Omental fat pad (tissue), 4 donors: Measurements from ENCODE around the gene ADGRL3. TPM values are rescaled to one million over a fixed set of nuclear protein-coding genes. Genes with fewer than 3 reads are reported as not detected.

ENCODE experiments used
- ATAC-seq: fragments of 150-250 bp; one replicate; pipeline ENCODE4 v1.9.1; 2016; ENCODE audit warnings: mild to moderate bottlenecking, moderate library complexity; ENCODE audit not compliant: low FRiP score
- DNase-seq: peaks from one replicate; pipeline ENCODE4 v3.0.0-alpha.2; 2019; ENCODE audit warnings: low spot score
- total RNA-seq, 4 donors: library from RNA; depleted of rRNA; stranded (reverse); fragments of >200 nt; gene quantifications; one replicate each; pipeline ENCODE4 v1.1.0, GENCODE V29; 2016
- TF ChIP-seq, protein P1 (sequence below), 3 donors: fragments of 450-650 bp; IDR thresholded peaks; one replicate each; pipeline ENCODE4 v1.5.1; 2016 to 2017; ENCODE audit warnings: antibody characterized with exemption in 3 of 3, mild to moderate bottlenecking in 3 of 3, moderate library complexity in 2 of 3

ADGRL3 gene
- total RNA-seq, 4 donors from 2014 or later: 2.5 to 16.4 (median 4.6) TPM

- TF ChIP-seq, protein P1, sequence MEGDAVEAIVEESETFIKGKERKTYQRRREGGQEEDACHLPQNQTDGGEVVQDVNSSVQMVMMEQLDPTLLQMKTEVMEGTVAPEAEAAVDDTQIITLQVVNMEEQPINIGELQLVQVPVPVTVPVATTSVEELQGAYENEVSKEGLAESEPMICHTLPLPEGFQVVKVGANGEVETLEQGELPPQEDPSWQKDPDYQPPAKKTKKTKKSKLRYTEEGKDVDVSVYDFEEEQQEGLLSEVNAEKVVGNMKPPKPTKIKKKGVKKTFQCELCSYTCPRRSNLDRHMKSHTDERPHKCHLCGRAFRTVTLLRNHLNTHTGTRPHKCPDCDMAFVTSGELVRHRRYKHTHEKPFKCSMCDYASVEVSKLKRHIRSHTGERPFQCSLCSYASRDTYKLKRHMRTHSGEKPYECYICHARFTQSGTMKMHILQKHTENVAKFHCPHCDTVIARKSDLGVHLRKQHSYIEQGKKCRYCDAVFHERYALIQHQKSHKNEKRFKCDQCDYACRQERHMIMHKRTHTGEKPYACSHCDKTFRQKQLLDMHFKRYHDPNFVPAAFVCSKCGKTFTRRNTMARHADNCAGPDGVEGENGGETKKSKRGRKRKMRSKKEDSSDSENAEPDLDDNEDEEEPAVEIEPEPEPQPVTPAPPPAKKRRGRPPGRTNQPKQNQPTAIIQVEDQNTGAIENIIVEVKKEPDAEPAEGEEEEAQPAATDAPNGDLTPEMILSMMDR (IDR thresholded peaks at IDR 0.05): no peak
- no peak for ATAC-seq
- DNase-seq: no peak
Observed at GRCh38 chr4:61521451-61521850, 321.3 kb downstream of the ADGRL3 start.

GRCh38 chr4:61522312-61522711 is 322.2 kb downstream of the ADGRL3 start:
- TF ChIP-seq, protein P1 (IDR thresholded peaks at IDR 0.05): no peak
- no peak for DNase-seq
- ATAC-seq: no peak

GRCh38 chr4:61527888-61528287 is 327.8 kb downstream of the ADGRL3 start:
- DNase-seq: no peak
- TF ChIP-seq, protein P1 (IDR thresholded peaks at IDR 0.05): no peak
- no peak for ATAC-seq

- no peak for DNase-seq
- no peak for ATAC-seq
- TF ChIP-seq, protein P1 (IDR thresholded peaks at IDR 0.05): no peak
Observed at GRCh38 chr4:61528595-61528994, 328.5 kb downstream of the ADGRL3 start.

DNA sequence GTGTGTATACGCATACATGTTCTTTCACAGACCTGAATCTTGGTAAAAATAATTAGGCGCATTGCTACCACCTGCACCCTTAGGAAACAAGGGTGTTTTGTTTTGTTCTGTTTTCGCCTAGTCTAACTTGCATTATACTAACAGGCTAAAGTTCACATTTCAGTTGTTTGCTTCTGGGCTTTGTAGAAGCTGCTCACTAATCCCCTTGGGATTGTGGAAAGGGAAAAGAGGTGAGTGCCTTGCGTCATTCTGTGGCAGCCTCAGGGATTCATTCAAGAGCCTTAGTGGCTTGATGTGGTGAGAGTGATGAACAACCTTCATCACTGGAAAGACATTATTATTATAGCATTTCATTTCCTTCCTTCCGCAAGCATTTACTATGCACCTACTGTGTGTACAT is 331.1 kb downstream of the ADGRL3 start:
- DNase-seq (no peak), ATAC-seq (no peak)
- TF ChIP-seq, protein P1 (IDR thresholded peaks at IDR 0.05): no peak

DNA sequence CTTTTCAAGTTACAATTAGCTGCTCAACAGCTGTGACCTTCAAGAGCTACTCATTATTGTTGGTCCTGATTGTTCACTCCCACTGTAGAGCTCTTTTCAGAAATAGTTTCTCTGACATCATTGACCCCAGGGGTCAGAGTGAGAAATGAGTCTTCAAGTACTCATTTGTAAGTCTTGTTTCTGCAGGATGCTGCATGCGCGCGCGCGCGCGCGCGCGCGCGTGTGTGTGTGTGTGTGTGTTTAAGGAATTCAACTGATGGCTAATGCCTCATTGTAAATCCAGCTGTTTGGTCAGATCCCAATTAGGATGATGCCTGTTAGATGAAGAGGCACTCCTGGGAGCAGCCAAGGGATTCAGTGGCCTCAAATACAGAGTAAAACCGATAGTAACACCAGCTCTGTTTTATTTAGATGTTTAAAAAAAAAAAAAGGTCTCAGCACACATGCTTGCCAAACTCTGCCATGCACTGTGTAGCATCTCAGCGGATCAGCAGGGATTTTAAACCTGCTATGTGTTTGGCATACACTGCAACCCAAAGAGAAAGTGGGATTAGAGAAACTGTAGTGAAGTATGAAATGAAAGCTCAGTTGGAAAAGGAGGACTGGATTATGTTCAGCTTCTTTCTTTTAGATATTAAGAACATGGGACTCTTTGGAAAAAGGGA is 332.3 kb downstream of the ADGRL3 start:
- TF ChIP-seq, protein P1 (IDR thresholded peaks at IDR 0.05): no peak
- ATAC-seq (no peak), DNase-seq (no peak)

DNA sequence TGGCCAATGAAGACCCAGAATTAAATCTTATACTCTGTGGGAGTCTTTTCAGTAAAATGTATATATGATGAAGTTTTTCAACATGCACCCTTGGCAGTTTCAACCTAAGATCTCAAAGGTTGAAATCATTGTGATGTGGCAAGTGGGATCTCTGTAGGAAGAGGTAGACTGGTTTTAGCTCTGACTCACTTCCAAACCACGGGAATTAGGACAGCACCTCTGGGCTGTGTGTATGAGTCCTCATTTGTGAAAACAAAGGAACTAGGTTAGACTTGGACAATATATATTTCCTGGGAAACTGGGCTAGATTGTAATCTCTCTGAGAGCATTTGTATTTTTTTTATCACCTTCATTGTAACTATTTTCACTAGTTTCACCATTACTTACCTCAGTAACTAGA is 333.0 kb downstream of the ADGRL3 start:
- DNase-seq (no peak), ATAC-seq (no peak)
- TF ChIP-seq, protein P1 (IDR thresholded peaks at IDR 0.05): no peak
